Thoracic aorta (tissue), 2 donors: ENCODE results near the gene ERI3. TPM values are rescaled to one million over a fixed set of nuclear protein-coding genes. Genes with fewer than 3 reads are reported as not detected.

ENCODE experiments used
- ATAC-seq: fragments of 150-250 bp; one replicate; pipeline ENCODE4 v1.8.0; 2017; ENCODE audit warnings: low read depth; ENCODE audit not compliant: insufficient number of reproducible peaks, low FRiP score
- DNase-seq: peaks from one replicate; pipeline ENCODE4 v3.0.0-alpha.2; 2020; ENCODE audit warnings: low spot score
- H3K27ac ChIP-seq, 2 donors: fragments of 200-600 bp; sonication (generic); 1 replicate in 1 of 2; 2 replicates in 1 of 2; pipeline ENCODE4 v1.5.1; 2016; ENCODE audit warnings: mild to moderate bottlenecking in 2 of 2, moderate library complexity in 2 of 2
- H3K27me3 ChIP-seq: fragments of 200-600 bp; sonication (generic); replicated peaks from 2 replicates; pipeline ENCODE4 v1.6.0; 2016; ENCODE audit warnings: mild to moderate bottlenecking; ENCODE audit not compliant: insufficient read depth
- H3K36me3 ChIP-seq: fragments of 200-600 bp; sonication (generic); one replicate; pipeline ENCODE4 v1.5.1; 2016
- H3K4me1 ChIP-seq, 2 donors: fragments of 200-600 bp; sonication (generic); 1 replicate in 1 of 2; 2 replicates in 1 of 2; pipeline versions ENCODE4 v1.5.1 to v1.6.0; 2016; ENCODE audit warnings: low read depth in 2 of 2, mild to moderate bottlenecking in 1 of 2; ENCODE audit not compliant: control insufficient read depth in 1 of 2
- H3K4me3 ChIP-seq: fragments of 200-600 bp; sonication (generic); 2 replicates; pipeline ENCODE4 v1.5.1; 2016; ENCODE audit warnings: mild to moderate bottlenecking
- H3K9me3 ChIP-seq: fragments of 200-600 bp; sonication (generic); 2 replicates; pipeline ENCODE4 v1.5.1; 2016
- CTCF ChIP-seq: fragments of 200-600 bp; sonication (generic); IDR thresholded peaks from one replicate; pipeline ENCODE4 v1.5.1; 2019; ENCODE audit warnings: antibody characterized with exemption
- total RNA-seq, 2 donors: library from RNA; depleted of rRNA; stranded (reverse); fragments of >200 nt; gene quantifications; one replicate each; pipeline versions ENCODE4 v1.1.0 to v1.2.3, GENCODE V29; 2016

The ERI3 gene
- total RNA-seq, 2 donors from 2014 or later: 41.5 to 96.3 TPM

GRCh38 chr1:44316231-44316759 is 38.8 kb downstream of the ERI3 start:
- H3K27me3 ChIP-seq: no peaks in the 10 kb centered on the region
- ATAC-seq (no peak), DNase-seq (no peak)
- no peaks in the 10 kb centered on the region for H3K9me3 ChIP-seq
- no peak overlapping the region for H3K27ac ChIP-seq
- TF ChIP-seq CTCF: no peak
- no peak overlapping the region for H3K4me3 ChIP-seq
- H3K36me3 ChIP-seq: peaks cover 43% of the 10 kb centered on the region
- peaks cover 0 to 8% of the 10 kb centered on the region in 2 donors for H3K4me1 ChIP-seq

- Histone ChIP-seq H3K27ac (no peak overlapping the region), H3K4me1 (peaks cover 0 to 8% of the 10 kb centered on the region in 2 donors), H3K27me3 (no peaks in the 10 kb centered on the region), H3K9me3 (no peaks in the 10 kb centered on the region), H3K36me3 (peaks cover 43% of the 10 kb centered on the region), H3K4me3 (no peak overlapping the region)
- ATAC-seq (no peak), DNase-seq (no peak)
- no peak for TF ChIP-seq CTCF
Measured at GRCh38 chr1:44315521-44315920, 39.5 kb downstream of the ERI3 start.

DNA sequence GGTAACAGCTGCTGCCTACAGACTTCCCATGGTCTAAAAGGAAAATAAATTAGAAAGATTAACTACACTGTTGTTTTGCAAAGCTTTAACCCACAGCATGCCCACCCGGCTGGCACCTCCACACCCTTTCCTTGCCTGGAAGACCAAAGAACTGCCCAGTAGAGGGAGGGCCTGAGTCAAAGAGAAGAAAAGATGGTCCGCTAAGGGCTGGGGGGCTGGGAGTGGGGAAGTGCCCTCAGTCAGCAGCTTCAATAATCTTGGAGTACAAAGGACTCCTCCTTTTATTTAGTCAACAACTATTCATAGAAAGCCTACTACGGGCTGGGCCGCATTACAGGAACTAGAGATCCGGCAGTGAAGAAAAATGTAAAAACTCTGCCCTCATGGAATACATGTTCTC is 40.6 kb downstream of the ERI3 start:
- Histone ChIP-seq H3K36me3 (peaks cover 36% of the 10 kb centered on the region), H3K27me3 (no peaks in the 10 kb centered on the region), H3K4me3 (no peak overlapping the region), H3K27ac (no peak overlapping the region), H3K4me1 (peaks cover 0 to 8% of the 10 kb centered on the region in 2 donors), H3K9me3 (no peaks in the 10 kb centered on the region)
- no peak for ATAC-seq
- no peak for TF ChIP-seq CTCF
- DNase-seq: no peak

- TF ChIP-seq CTCF: no peak
- DNase-seq (no peak), ATAC-seq (no peak)
- Histone ChIP-seq H3K4me1 (peaks cover 0 to 3% of the 10 kb centered on the region in 2 donors), H3K27ac (no peak overlapping the region), H3K36me3 (peaks cover 27% of the 10 kb centered on the region), H3K9me3 (no peaks in the 10 kb centered on the region), H3K4me3 (no peak overlapping the region), H3K27me3 (no peaks in the 10 kb centered on the region)
Measured at GRCh38 chr1:44313265-44313918, 41.7 kb downstream of the ERI3 start.

DNA sequence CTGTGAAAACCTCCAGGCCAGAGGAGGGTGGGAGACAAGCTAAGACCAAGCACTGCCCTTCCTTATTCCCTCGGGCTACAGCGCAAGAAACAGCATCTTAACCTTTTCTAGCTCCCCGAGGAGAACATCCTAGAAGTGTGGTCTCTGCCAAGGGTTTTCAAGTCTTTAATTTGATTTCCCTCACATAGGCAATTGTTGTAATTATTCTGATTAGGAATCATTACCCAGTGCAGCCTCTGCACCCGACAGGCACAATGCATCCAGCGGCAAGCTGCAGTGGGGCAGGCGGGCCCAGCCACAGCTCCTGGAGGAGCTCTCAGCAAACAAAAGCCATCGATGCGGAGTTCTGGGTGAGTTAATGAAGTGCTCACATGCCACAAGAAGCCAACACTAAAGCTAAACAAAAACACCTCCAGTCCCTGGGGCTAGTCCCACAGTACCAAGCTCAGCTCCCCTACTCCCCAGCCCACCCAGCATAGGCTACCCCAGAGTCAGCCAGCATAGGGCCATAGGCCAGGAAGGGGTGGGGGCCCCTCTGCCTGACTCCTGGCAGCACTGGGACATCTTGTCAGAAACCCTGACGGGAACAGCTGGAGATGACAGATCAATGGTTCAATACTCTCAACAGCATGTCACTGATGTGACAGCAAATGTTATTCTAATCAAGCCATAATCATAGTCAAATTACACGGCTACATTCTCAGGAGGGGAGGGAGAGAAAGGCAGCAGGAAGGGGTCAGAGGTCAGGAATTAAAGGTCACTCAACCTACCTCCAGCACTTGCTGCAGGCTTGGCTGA is 42.5 kb downstream of the ERI3 start:
- Histone ChIP-seq H3K9me3 (no peaks in the 10 kb centered on the region), H3K36me3 (peaks cover 21% of the 10 kb centered on the region), H3K4me1 (no peaks in the 10 kb centered on the region), H3K27ac (no peak overlapping the region), H3K4me3 (no peak overlapping the region), H3K27me3 (no peaks in the 10 kb centered on the region)
- TF ChIP-seq CTCF: no peak
- no peak for DNase-seq
- ATAC-seq: no peak
